ENCODE results near the gene SCN1B.
A peak's percentile ranks its signal among the peaks of the same experiment; 100 is the strongest.
"Not testable (repeated sequence)": the region's sequence is repeated elsewhere in the genome, so short reads cannot be mapped to it uniquely, and the experiment has no call there.

Gene SCN1B
- 1.3 to 2.8 reads per million in 2 donors for total RNA-seq

- peak in 4 of 5 experiments; percentile 33 to 67 (median 42) for DNase-seq
Observed at GRCh38 chr19:35030257-35031071, at the start of gene SCN1B. SCN1B (plus strand) TSS chr19:35030470; CDS start chr19:35030821, 351 bp downstream.

GRCh38 chr19:34982275-34982674 lies 48.0 kb upstream of the SCN1B start:
- no peak for DNase-seq

GRCh38 chr19:34983786-34984185 lies 46.5 kb upstream of the SCN1B start:
- DNase-seq, result no peak

- DNase-seq, result no peak
Observed at GRCh38 chr19:34984287-34984686, 46.0 kb upstream of the SCN1B start.

- peak in 1 of 5 experiments; percentile 31 for DNase-seq
Observed at GRCh38 chr19:34985249-34986022, 44.8 kb upstream of the SCN1B start.

- no peak for DNase-seq
Observed at GRCh38 chr19:34988119-34988518, 42.2 kb upstream of the SCN1B start.

- no peak for DNase-seq
Observed at GRCh38 chr19:34989298-34989697, 41.0 kb upstream of the SCN1B start.

GRCh38 chr19:34990578-34991192 lies 39.6 kb upstream of the SCN1B start:
- DNase-seq, result peak in 2 of 5 experiments; percentile 23 to 47

GRCh38 chr19:34991542-34992333 lies 38.5 kb upstream of the SCN1B start:
- no peak for DNase-seq

- DNase-seq, result not testable (repeated sequence)
Observed at GRCh38 chr19:34992582-34992981, 37.7 kb upstream of the SCN1B start.

- no peak for DNase-seq
Observed at GRCh38 chr19:34994286-34994642, 36.0 kb upstream of the SCN1B start.

- DNase-seq, result no peak
Observed at GRCh38 chr19:34994643-34995541, 35.4 kb upstream of the SCN1B start.

GRCh38 chr19:34995551-34995950 lies 34.7 kb upstream of the SCN1B start:
- no peak for DNase-seq

GRCh38 chr19:34997071-34997617 lies 33.1 kb upstream of the SCN1B start:
- peak in 2 of 5 experiments; percentile 38 to 78 for DNase-seq

GRCh38 chr19:34998224-34998623 lies 32.0 kb upstream of the SCN1B start:
- DNase-seq, result not testable (repeated sequence)

GRCh38 chr19:34998777-34999497 lies 31.3 kb upstream of the SCN1B start:
- DNase-seq, result no peak

- DNase-seq, result peak; percentile 49 to 81 (median 58)
Observed at GRCh38 chr19:34999498-35000337, 30.6 kb upstream of the SCN1B start, which contains the start of gene GRAMD1A. GRAMD1A (plus strand) TSS chr19:35000323; CDS start chr19:35000479, 156 bp downstream.

- DNase-seq, result no peak
Observed at GRCh38 chr19:35000338-35000646, 30.0 kb upstream of the SCN1B start.

Data from T-helper 2 cell (primary cell).